BJ (cell line): ENCODE results near the gene ZDHHC22. TPM values are rescaled to one million over a fixed set of nuclear protein-coding genes. Genes with fewer than 3 reads are reported as not detected.
A peak's percentile ranks its signal among the peaks of the same experiment; 100 is the strongest.

Experiments
- CTCF ChIA-PET: fragments of 350-600 bp; formaldehyde crosslinking; extraction: SDS; loops from one replicate; lab custom pipeline; 2021; ENCODE audit warnings: antibody characterized with exemption, inconsistent platforms; lab: Yijun Ruan, JAX
- POLR2A ChIA-PET: fragments of 300-600 bp; sonication (Branson Sonifier 250); formaldehyde crosslinking; extraction: SDS; loops from one replicate; lab custom pipeline; 2021; ENCODE audit warnings: antibody characterized with exemption; lab: Charles Lee
- DNase-seq: peaks from one replicate; pipeline ENCODE4 v3.0.0-alpha.2; 2011; ENCODE audit warnings: low read depth
- H3K27me3 ChIP-seq: 2 replicates; pipeline ENCODE4 v1.6.0; 2011; ENCODE audit warnings: low read length; ENCODE audit not compliant: control insufficient read depth, insufficient read depth
- H3K36me3 ChIP-seq: 2 replicates; pipeline ENCODE4 v1.5.1; 2011; ENCODE audit warnings: low read length; ENCODE audit not compliant: control insufficient read depth, insufficient read depth
- H3K4me3 ChIP-seq: 2 replicates; pipeline ENCODE4 v1.5.1; 2011; ENCODE audit warnings: low read depth, mild to moderate bottlenecking, control low read depth, low read length
- polyA plus RNA-seq: library from polyadenylated mRNA; depleted of rRNA; stranded (reverse); fragments of >200 nt; gene quantifications from 2 replicates; pipeline ENCODE4 v1.2.3, GENCODE V29; 2011
- TF ChIP-seq, protein P1 (sequence below): IDR thresholded peaks from 2 replicates; pipeline ENCODE4 v1.5.1; 2011; ENCODE audit warnings: low read depth, mild to moderate bottlenecking, control low read depth, inconsistent platforms, low read length, moderate library complexity; ENCODE audit not compliant: insufficient read depth

The ZDHHC22 gene
- polyA plus RNA-seq, 1 experiment: not detected

DNA sequence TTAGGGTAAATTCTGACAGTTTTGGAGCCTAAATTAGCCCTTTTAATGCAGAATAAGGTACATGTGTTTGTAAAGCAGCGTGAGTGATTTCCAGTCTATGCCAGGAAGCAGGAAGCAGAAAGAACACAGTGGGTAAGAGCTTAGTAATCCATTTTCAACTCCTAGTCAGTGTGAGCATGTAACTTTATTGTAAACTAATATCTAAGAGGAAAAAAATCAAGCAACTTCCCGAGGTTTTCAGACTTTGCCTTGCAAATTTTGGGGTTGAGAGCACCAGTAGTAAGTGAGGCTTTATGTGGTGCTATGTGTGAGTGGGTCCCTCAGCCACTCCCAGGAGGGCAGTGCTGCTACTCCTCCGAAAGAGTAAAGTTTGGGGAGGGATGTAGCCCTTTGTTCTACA, 40.6 kb downstream of the ZDHHC22 start:
- Histone ChIP-seq H3K27me3 (no peaks in the 10 kb centered on the region), H3K36me3 (no peaks in the 10 kb centered on the region), H3K4me3 (no peak overlapping the region)
- ChIA-PET POLR2A (no interaction called here), CTCF (interaction anchor here (1.7 to 23.1 kb wide), 4 partner anchors 26 to 225 kb away, joined by 3 to 333 read pairs (median 10); no protein-coding TSS in a partner anchor)
- TF ChIP-seq, protein P1, sequence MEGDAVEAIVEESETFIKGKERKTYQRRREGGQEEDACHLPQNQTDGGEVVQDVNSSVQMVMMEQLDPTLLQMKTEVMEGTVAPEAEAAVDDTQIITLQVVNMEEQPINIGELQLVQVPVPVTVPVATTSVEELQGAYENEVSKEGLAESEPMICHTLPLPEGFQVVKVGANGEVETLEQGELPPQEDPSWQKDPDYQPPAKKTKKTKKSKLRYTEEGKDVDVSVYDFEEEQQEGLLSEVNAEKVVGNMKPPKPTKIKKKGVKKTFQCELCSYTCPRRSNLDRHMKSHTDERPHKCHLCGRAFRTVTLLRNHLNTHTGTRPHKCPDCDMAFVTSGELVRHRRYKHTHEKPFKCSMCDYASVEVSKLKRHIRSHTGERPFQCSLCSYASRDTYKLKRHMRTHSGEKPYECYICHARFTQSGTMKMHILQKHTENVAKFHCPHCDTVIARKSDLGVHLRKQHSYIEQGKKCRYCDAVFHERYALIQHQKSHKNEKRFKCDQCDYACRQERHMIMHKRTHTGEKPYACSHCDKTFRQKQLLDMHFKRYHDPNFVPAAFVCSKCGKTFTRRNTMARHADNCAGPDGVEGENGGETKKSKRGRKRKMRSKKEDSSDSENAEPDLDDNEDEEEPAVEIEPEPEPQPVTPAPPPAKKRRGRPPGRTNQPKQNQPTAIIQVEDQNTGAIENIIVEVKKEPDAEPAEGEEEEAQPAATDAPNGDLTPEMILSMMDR: no peak
- no peak for DNase-seq

DNA sequence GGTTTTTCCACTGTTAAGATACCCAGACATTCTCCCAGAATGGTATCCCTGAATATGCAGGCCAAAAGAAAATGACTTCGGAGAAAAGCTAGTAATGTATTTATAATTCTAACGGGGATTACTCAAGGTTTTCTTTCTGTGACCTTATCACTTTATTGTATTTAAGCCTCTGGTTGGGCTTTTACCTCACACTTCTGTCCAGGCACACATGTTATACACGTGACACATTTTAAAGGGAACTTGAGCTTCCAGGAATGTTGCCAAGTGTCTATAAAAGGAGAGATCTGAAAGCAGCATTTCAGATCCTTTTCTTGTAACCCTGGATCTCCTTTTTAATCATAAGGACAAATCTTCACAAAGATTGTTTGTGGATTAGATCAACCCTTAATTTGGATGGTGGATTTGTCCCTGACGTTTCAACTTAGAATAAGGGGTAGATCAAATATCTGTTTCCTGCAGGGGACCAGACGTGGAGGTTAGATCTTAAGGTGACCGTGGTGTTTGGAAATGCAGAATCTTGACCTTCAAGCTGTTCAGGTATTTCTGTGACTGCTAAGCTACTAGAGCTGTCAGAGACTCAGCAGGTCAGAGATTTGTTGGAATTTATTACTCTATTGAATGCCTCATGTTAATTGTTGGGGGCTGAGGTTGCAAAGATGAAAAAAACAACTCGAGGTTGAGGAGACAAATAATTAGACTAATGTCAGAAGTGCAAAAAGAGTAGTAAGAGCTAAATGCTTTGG, 42.0 kb downstream of the ZDHHC22 start:
- H3K27me3 ChIP-seq: no peaks in the 10 kb centered on the region
- ChIA-PET POLR2A (no interaction called here), CTCF (interaction anchor here (1.0 to 23.1 kb wide), 10 partner anchors 9 to 224 kb away, joined by 3 to 333 read pairs (median 5); no protein-coding TSS in a partner anchor)
- H3K4me3 ChIP-seq: no peak overlapping the region
- TF ChIP-seq, protein P1: no peak
- DNase-seq: peak; percentile 45
- H3K36me3 ChIP-seq: no peaks in the 10 kb centered on the region

DNA sequence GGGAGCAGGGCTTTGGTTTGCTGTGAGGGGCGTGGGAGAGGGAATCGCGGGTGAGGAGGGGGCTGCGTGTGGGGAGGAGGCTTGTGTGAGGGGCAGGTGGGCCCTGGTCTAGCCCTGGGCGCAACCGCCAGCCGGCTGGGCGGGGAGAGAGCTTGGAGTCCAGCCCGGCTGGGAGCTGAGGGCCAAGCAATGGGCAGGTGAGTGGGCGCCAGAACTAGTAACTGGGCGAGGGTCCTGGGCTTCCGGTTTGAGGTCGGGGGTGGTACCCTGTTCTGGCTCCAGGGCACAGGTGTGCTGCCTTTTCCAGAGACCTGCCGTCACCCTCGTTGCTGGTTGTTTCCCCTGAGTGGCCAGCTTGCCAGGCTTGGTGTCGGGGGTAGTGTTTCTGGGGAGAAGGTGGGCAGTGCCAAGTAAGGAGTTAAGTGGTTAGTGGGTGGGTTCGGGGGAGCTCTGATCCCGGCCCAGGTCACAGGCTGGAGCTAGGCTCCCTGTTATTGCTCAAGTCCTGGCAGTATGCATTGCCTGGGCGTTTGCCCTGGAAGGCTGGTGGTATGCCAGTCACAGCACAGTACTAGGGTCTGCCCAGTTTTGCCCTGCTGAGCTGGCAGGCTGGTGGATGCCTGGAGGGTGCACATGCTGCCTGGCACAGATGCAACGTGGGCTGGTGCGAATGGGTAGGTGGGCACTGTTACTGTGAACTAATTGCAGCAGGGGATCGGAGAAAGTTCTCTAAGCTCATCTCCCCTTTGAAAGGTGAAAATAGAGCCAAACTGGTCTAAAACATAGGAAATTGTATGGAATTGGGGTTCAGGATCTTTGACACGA, 42.9 kb downstream of the ZDHHC22 start:
- no peaks in the 10 kb centered on the region for H3K36me3 ChIP-seq
- TF ChIP-seq, protein P1: no peak
- ChIA-PET CTCF (interaction anchor here (0.9 to 23.1 kb wide), 8 partner anchors 10 to 223 kb away, joined by 3 to 333 read pairs (median 5); no protein-coding TSS in a partner anchor), POLR2A (interaction anchor here (0.6 kb wide), 1 partner anchor 217 kb away, joined by 3 read pairs; no protein-coding TSS in a partner anchor)
- H3K4me3 ChIP-seq: peak overlapping the region; percentile 90
- no peak for DNase-seq
- no peaks in the 10 kb centered on the region for H3K27me3 ChIP-seq

DNA sequence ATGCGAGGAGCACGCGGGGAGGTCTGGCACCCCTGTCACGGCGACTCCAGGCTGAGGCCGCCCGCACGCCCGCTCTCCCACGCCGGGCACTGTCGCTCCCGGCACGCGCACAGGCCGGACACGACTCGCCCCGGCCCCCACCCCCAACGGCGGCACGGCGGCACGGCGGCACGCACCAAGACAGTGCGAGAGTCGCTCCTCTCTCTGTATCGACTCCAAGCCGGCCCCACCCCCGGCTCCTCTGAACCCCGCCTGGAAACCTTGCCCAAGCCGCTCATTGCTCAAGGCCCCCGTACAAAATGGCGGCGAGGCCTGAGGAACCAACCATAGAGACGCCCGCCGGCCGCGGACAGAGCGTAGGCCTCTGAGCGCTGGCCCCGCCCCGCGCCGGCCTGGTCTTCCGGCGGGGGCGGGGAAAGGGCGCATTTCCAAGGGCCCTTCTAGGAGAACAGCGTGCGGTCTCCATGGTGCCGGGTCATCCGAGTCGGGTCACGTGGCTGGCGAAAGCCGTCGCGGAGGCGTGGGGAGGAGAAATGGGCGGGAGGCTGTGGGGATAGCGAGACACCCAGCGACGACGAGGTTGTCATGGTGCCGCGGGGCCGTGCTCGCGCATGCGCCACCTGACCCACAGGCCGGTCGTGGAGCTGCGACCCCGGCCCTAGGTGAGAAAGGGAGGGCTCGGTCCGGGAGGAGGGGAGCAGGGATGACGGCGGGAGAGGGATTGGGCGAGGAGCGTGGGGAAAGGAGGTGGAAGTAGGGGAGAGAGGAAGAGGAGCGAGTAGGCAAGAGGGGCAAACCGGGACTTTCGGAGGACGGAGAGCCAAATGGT, 43.7 kb downstream of the ZDHHC22 start, which contains the start of gene CIPC:
Gene CIPC (plus strand): TSS at position 559 of the 829 bp plus-strand sequence. CDS start 7,451 bp downstream, outside the sequence.
- Histone ChIP-seq H3K4me3 (peak within 1 kb of the TSS; percentile 90), H3K36me3 (no peaks in the 10 kb centered on the region), H3K27me3 (no peaks in the 10 kb centered on the region)
- DNase-seq: peak; percentile 87
- TF ChIP-seq, protein P1: no peak
- CTCF ChIA-PET: interaction anchor here (0.9 to 23.1 kb wide), 9 partner anchors 13 to 222 kb away, joined by 3 to 333 read pairs (median 14); no protein-coding TSS in a partner anchor
- POLR2A ChIA-PET: interaction anchor here (0.6 kb wide), 1 partner anchor 216 kb away, joined by 3 read pairs; no protein-coding TSS in a partner anchor
